K562 (cell line): ENCODE data around the gene TMEM203.

Experiments
- CBFB ChIP-seq: sonication (generic); formaldehyde crosslinking; IDR thresholded peaks from 2 replicates; pipeline ENCODE4 v1.4.0; 2020; ENCODE audit warnings: mild to moderate bottlenecking, missing genetic modification reagents
- CTCF ChIP-seq, 3 experiments: IDR thresholded peaks in 2 of 3; conservative IDR thresholded peaks in 1 of 3; 2 replicates each; pipeline ENCODE4 v1.5.1; 2011 to 2012; ENCODE audit warnings: low read length in 3 of 3, mild to moderate bottlenecking in 3 of 3, control low read depth in 2 of 3, improper control_type of control experiment in 1 of 3, inconsistent platforms in 1 of 3, low read depth in 1 of 3, mixed read lengths in 1 of 3, moderate library complexity in 1 of 3; ENCODE audit not compliant: insufficient read depth in 2 of 3
- EHMT2 ChIP-seq: fragments of 450-650 bp; IDR thresholded peaks from 2 replicates; pipeline ENCODE4 v1.6.1; 2018; ENCODE audit warnings: antibody characterized with exemption
- ZNF146 ChIP-seq: IDR thresholded peaks from one replicate; pipeline ENCODE4 v1.6.1; 2018; ENCODE audit warnings: missing compliant biosample characterization; ENCODE audit not compliant: unreplicated experiment
- TF ChIP-seq, protein P1 (sequence below): sonication (generic); formaldehyde crosslinking; IDR thresholded peaks from 2 replicates; pipeline ENCODE4 v1.8.0; 2023; ENCODE audit warnings: mild to moderate bottlenecking, missing genetic modification reagents

GRCh38 chr9:137227054-137227852, 21.8 kb upstream of the TMEM203 start, which contains the start of gene RNF224:
- TF ChIP-seq ZNF146 (CRISPR knock-in tag) (no peak), CTCF (IDR thresholded peaks at IDR 0.05 in 2 of 3, conservative IDR thresholded peaks at IDR 0.05 in 1 of 3; ENCODE audit: insufficient read depth in 2 of 3, low read depth in 1 of 3, low read length in 3 of 3) (peak; percentile 96 to 97 (median 96)), EHMT2 (no peak), CBFB (CRISPR knock-in tag) (0 out of 2 replicates have a peak, but pooled peaks have one; percentile 72)
- TF ChIP-seq, protein P1, sequence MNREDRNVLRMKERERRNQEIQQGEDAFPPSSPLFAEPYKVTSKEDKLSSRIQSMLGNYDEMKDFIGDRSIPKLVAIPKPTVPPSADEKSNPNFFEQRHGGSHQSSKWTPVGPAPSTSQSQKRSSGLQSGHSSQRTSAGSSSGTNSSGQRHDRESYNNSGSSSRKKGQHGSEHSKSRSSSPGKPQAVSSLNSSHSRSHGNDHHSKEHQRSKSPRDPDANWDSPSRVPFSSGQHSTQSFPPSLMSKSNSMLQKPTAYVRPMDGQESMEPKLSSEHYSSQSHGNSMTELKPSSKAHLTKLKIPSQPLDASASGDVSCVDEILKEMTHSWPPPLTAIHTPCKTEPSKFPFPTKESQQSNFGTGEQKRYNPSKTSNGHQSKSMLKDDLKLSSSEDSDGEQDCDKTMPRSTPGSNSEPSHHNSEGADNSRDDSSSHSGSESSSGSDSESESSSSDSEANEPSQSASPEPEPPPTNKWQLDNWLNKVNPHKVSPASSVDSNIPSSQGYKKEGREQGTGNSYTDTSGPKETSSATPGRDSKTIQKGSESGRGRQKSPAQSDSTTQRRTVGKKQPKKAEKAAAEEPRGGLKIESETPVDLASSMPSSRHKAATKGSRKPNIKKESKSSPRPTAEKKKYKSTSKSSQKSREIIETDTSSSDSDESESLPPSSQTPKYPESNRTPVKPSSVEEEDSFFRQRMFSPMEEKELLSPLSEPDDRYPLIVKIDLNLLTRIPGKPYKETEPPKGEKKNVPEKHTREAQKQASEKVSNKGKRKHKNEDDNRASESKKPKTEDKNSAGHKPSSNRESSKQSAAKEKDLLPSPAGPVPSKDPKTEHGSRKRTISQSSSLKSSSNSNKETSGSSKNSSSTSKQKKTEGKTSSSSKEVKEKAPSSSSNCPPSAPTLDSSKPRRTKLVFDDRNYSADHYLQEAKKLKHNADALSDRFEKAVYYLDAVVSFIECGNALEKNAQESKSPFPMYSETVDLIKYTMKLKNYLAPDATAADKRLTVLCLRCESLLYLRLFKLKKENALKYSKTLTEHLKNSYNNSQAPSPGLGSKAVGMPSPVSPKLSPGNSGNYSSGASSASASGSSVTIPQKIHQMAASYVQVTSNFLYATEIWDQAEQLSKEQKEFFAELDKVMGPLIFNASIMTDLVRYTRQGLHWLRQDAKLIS, result no peak
